Panc1 (cell line): ENCODE measurements around the gene B4GALT1. TPM values are rescaled to one million over a fixed set of nuclear protein-coding genes. Genes with fewer than 3 reads are reported as not detected.

ENCODE experiments used
- ATAC-seq: fragments of 200-7000 bp; cut with Tn5 transposase; 2 replicates; pipeline ENCODE4 v1.9.1; 2020; ENCODE audit warnings: mild to moderate bottlenecking, moderate library complexity
- BruUV-seq: library from RNA; stranded (reverse); fragments of 400-500 nt; replicated peaks from 2 replicates; lab custom pipeline; 2021; lab: Mats Ljungman, UMichigan
- CTCF ChIA-PET: fragments of 300-600 bp; sonication (Branson Sonifier 250); formaldehyde crosslinking; loops from one replicate; lab custom pipeline; 2022; ENCODE audit warnings: antibody characterized with exemption; lab: Charles Lee
- POLR2A ChIA-PET: fragments of 300-600 bp; sonication (Branson Sonifier 250); formaldehyde crosslinking; loops from one replicate; lab custom pipeline; 2022; ENCODE audit warnings: antibody characterized with exemption; lab: Charles Lee
- DNase-seq: peaks from one replicate; pipeline ENCODE4 v3.0.0-alpha.2; 2010; ENCODE audit warnings: low read depth, low spot score
- H3K27ac ChIP-seq: 2 replicates; pipeline ENCODE4 v1.5.1; 2011; ENCODE audit warnings: mild to moderate bottlenecking, low read length, inconsistent platforms
- H3K27me3 ChIP-seq: fragments of 200-500 bp; sonication (Bioruptor generic); 2 replicates; pipeline ENCODE4 v1.6.0; 2014; ENCODE audit warnings: low read length, inconsistent platforms; ENCODE audit not compliant: control insufficient read depth, insufficient read depth
- H3K36me3 ChIP-seq: fragments of 200-500 bp; sonication (Bioruptor generic); 2 replicates; pipeline ENCODE4 v1.5.1; 2014; ENCODE audit warnings: inconsistent platforms, mild to moderate bottlenecking, low read length, moderate library complexity; ENCODE audit not compliant: control insufficient read depth, insufficient read depth
- H3K4me1 ChIP-seq: 2 replicates; pipeline ENCODE4 v1.5.1; 2011; ENCODE audit warnings: inconsistent platforms, mild to moderate bottlenecking, low read length, moderate library complexity; ENCODE audit not compliant: control insufficient read depth, insufficient read depth
- H3K4me3 ChIP-seq, 2 experiments: 2 replicates each; pipeline ENCODE4 v1.5.1; 2011 to 2012; ENCODE audit warnings: low read depth in 2 of 2, low read length in 2 of 2, mild to moderate bottlenecking in 2 of 2, inconsistent platforms in 1 of 2, moderate library complexity in 1 of 2
- H3K9me3 ChIP-seq: fragments of 200-500 bp; sonication (Bioruptor generic); 2 replicates; pipeline ENCODE4 v1.5.1; 2014; ENCODE audit warnings: low read depth, mild to moderate bottlenecking, inconsistent platforms, low read length, moderate library complexity; ENCODE audit not compliant: control insufficient read depth, insufficient read depth
- POLR2AphosphoS5 ChIP-seq: IDR thresholded peaks from 2 replicates; pipeline ENCODE4 v1.6.1; 2012; ENCODE audit warnings: mild to moderate bottlenecking, low read depth, low read length, moderate library complexity
- SIN3A ChIP-seq: IDR thresholded peaks from 2 replicates; pipeline ENCODE4 v1.6.1; 2012; ENCODE audit warnings: low read depth, mild to moderate bottlenecking, low read length, moderate library complexity, borderline replicate concordance; ENCODE audit not compliant: insufficient read depth
- TCF7L2 ChIP-seq: IDR thresholded peaks from 2 replicates; pipeline ENCODE4 v1.6.1; 2011; ENCODE audit warnings: mild to moderate bottlenecking, low read depth, low read length, inconsistent platforms
- in situ Hi-C: cut with HindIII; loops from 2 replicates; pipeline ENCODE4 v1.10.0; 2016; ENCODE audit warnings: low sequenced_read_pairs, low pct_unique_long_range_greater_than_20kb
- intact Hi-C: fragments of 100-400 bp; cut with micrococcal nuclease; formaldehyde crosslinking; loops from one replicate; pipeline ENCODE4 v1.10.0; 2022; ENCODE audit not compliant: unreplicated experiment
- total RNA-seq: library from RNA; stranded (reverse); gene quantifications from one replicate; pipeline ENCODE4 v1.2.1, GENCODE V29; 2021; ENCODE audit not compliant: unreplicated experiment
- TF ChIP-seq, protein P1 (sequence below): fragments of 450-650 bp; IDR thresholded peaks from 2 replicates; pipeline ENCODE4 v1.5.1; 2017; ENCODE audit warnings: mild to moderate bottlenecking
- TF ChIP-seq, protein P2 (sequence below), 2 experiments: IDR thresholded peaks; 2 replicates each; pipeline ENCODE4 v1.6.1; 2011 to 2012; ENCODE audit warnings: low read depth in 2 of 2, control low read depth in 1 of 2, low read length in 1 of 2, mild to moderate bottlenecking in 1 of 2, moderate library complexity in 1 of 2; ENCODE audit not compliant: insufficient read depth in 1 of 2

B4GALT1 gene
- total RNA-seq, 1 experiment from 2014 or later: 57.4 TPM

DNA sequence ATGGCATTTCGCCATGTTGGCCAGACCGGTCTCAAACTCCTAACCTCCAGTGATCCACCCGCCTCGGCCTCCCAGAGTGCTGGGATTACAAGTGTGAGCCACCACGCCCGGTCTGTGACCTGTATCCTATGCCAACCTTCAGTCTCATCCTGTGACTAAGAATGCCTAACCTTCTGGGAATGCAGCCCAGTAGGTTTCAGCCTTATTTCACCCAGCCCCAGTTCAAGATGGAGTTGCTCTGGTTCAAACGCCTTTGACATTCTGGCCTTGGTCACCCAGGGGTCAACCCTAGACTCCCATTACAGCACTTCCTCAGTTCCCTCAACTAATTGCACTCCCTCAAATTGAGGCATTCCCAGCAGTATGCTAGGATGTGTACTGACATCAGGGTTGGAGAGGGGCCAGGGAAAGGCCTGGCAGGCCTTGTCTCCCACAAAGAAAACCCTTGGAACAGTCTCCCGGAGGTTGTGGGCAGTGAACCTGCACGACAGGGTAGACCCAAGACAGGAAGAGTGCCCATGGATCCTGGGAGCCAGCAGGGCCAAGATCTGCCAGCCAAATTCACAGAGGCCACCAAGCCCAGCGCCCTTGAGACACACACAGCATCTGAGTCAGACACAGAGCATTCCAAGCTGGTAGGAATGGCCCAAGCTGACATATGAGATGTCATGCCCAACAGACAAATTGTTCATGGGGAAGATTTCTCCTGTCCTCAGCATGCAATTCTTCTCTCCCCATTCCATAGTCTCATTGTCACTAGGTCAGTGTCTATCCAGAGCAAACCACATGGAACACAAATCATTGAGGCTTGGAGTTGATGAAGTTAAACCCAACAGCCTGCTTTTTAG is 65.8 kb downstream of the B4GALT1 start:
- TF ChIP-seq TCF7L2 (no peak), SIN3A (no peak), POLR2AphosphoS5 (no peak)
- TF ChIP-seq, protein P1, sequence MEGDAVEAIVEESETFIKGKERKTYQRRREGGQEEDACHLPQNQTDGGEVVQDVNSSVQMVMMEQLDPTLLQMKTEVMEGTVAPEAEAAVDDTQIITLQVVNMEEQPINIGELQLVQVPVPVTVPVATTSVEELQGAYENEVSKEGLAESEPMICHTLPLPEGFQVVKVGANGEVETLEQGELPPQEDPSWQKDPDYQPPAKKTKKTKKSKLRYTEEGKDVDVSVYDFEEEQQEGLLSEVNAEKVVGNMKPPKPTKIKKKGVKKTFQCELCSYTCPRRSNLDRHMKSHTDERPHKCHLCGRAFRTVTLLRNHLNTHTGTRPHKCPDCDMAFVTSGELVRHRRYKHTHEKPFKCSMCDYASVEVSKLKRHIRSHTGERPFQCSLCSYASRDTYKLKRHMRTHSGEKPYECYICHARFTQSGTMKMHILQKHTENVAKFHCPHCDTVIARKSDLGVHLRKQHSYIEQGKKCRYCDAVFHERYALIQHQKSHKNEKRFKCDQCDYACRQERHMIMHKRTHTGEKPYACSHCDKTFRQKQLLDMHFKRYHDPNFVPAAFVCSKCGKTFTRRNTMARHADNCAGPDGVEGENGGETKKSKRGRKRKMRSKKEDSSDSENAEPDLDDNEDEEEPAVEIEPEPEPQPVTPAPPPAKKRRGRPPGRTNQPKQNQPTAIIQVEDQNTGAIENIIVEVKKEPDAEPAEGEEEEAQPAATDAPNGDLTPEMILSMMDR: no peak
- TF ChIP-seq, protein P2, sequence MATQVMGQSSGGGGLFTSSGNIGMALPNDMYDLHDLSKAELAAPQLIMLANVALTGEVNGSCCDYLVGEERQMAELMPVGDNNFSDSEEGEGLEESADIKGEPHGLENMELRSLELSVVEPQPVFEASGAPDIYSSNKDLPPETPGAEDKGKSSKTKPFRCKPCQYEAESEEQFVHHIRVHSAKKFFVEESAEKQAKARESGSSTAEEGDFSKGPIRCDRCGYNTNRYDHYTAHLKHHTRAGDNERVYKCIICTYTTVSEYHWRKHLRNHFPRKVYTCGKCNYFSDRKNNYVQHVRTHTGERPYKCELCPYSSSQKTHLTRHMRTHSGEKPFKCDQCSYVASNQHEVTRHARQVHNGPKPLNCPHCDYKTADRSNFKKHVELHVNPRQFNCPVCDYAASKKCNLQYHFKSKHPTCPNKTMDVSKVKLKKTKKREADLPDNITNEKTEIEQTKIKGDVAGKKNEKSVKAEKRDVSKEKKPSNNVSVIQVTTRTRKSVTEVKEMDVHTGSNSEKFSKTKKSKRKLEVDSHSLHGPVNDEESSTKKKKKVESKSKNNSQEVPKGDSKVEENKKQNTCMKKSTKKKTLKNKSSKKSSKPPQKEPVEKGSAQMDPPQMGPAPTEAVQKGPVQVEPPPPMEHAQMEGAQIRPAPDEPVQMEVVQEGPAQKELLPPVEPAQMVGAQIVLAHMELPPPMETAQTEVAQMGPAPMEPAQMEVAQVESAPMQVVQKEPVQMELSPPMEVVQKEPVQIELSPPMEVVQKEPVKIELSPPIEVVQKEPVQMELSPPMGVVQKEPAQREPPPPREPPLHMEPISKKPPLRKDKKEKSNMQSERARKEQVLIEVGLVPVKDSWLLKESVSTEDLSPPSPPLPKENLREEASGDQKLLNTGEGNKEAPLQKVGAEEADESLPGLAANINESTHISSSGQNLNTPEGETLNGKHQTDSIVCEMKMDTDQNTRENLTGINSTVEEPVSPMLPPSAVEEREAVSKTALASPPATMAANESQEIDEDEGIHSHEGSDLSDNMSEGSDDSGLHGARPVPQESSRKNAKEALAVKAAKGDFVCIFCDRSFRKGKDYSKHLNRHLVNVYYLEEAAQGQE (IDR thresholded peaks at IDR 0.05; ENCODE audit: insufficient read depth in 1 of 2, low read depth in 2 of 2, low read length in 1 of 2): no peak
- ChIA-PET POLR2A (no interaction called here), CTCF (no interaction called here)
- no TSS peak for BruUV-seq
- ATAC-seq: peak; percentile 76
- Histone ChIP-seq H3K27me3 (no peaks in the 10 kb centered on the region), H3K27ac (no peak overlapping the region), H3K9me3 (no peaks in the 10 kb centered on the region), H3K36me3 (no peaks in the 10 kb centered on the region), H3K4me1 (peaks cover 4% of the 10 kb centered on the region; the same call in 1 of the 2 replicates), H3K4me3 (no peak overlapping the region)
- DNase-seq: no peak
- intact Hi-C loops (no loop called here), in situ Hi-C loops (no loop called here)

DNA sequence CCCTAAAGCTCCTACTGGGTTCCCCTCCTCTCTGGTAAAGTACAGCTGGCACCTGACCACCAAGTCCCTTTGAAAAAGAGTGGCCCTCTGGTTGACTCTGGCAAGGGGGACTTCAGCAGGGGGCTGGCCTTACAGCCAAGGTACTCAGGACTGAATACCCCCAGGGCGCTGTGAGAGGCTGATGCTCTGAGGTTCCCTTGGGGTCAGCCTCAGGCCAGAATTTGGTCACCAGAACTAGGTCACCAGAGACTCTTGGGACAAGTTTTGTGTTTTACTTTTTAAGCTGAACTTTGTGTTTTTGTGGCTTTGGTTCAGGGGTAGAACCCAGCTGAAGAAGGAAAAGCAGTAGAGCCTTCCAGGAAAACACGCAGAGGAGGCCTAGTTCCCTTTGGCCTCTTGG is 67.4 kb downstream of the B4GALT1 start:
- TF ChIP-seq, protein P2 (IDR thresholded peaks at IDR 0.05; ENCODE audit: insufficient read depth in 1 of 2, low read depth in 2 of 2, low read length in 1 of 2): no peak
- TF ChIP-seq SIN3A (no peak), TCF7L2 (no peak), POLR2AphosphoS5 (no peak)
- TF ChIP-seq, protein P1: no peak
- CTCF ChIA-PET: no interaction called here

More for the DNA sequence above, 67.4 kb downstream of the B4GALT1 start:
- no peaks in the 10 kb centered on the region for H3K9me3 ChIP-seq
- POLR2A ChIA-PET: no interaction called here
- intact Hi-C loops (no loop called here), in situ Hi-C loops (no loop called here)
- no peak overlapping the region for H3K27ac ChIP-seq
- H3K36me3 ChIP-seq: no peaks in the 10 kb centered on the region
- no peak for DNase-seq
- peaks cover 4% of the 10 kb centered on the region; the same call in 1 of the 2 replicates for H3K4me1 ChIP-seq
- no peak overlapping the region for H3K4me3 ChIP-seq
- H3K27me3 ChIP-seq: no peaks in the 10 kb centered on the region
- BruUV-seq: no TSS peak
- ATAC-seq: no peak
